ENCODE results near the gene TTC9.
"Not testable (repeated sequence)": the region's sequence is repeated elsewhere in the genome, so short reads cannot be mapped to it uniquely, and the experiment has no call there.

Gene TTC9

GRCh38 chr14:70697701-70698100, 56.0 kb downstream of the TTC9 start:
- Histone ChIP-seq H3K36me3 (no peaks in the 10 kb centered on the region), H3K27me3 (no peaks in the 10 kb centered on the region), H3K4me1 (no peaks in the 10 kb centered on the region), H3K9me3 (no peaks in the 10 kb centered on the region), H3K4me3 (ENCODE audit: low read depth, low read length) (no peak overlapping the region)
- no peak for TF ChIP-seq CTCF (IDR thresholded peaks at IDR 0.05; ENCODE audit: low read depth, low read length)
- DNase-seq: no peak

DNA sequence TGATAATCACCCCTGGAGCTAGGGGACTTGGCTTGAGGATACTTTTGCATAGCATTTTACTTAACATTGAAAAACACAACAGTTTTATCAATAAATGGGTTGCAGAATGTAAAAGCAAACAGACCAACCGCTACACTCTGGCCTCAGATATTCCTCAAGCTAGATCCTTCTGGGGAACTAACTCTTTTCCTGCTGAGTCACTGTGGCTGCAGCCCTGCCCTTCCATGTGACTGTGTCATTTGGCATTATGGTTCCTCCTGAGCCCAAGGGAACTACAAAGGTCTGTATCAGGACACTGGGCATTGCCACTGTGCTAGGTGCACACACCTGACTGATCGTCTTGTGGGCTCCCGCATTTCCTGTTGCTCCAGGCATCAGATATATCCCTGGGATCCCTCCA, 56.6 kb downstream of the TTC9 start:
- Histone ChIP-seq H3K9me3 (no peaks in the 10 kb centered on the region), H3K4me3 (ENCODE audit: low read depth, low read length) (no peak overlapping the region), H3K36me3 (no peaks in the 10 kb centered on the region), H3K27me3 (no peaks in the 10 kb centered on the region), H3K4me1 (no peaks in the 10 kb centered on the region)
- no peak for TF ChIP-seq CTCF (IDR thresholded peaks at IDR 0.05; ENCODE audit: low read depth, low read length)
- DNase-seq: no peak

DNA sequence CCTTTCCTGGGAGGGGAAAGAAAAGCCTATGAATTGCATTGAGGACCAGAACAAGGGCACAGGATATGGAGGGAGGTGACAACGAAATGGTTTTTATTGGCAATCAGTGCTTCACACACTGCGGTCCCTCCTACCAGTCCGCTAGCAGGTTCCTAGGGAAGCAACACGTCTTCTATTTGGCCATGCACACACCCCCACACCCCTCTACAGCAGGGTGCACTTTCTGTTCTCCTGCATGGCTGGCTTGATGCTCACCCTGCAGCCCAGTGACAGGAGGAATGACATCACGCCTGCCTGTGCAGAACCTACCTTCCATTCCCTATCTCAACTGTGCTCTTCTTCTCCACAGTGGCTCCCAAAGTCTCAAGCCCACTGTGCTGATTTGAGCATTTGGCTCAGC, 57.9 kb downstream of the TTC9 start:
- Histone ChIP-seq H3K27me3 (no peaks in the 10 kb centered on the region), H3K36me3 (no peaks in the 10 kb centered on the region), H3K4me1 (no peaks in the 10 kb centered on the region), H3K4me3 (ENCODE audit: low read depth, low read length) (no peak overlapping the region), H3K9me3 (no peaks in the 10 kb centered on the region)
- no peak for DNase-seq
- no peak for TF ChIP-seq CTCF (IDR thresholded peaks at IDR 0.05; ENCODE audit: low read depth, low read length)

DNA sequence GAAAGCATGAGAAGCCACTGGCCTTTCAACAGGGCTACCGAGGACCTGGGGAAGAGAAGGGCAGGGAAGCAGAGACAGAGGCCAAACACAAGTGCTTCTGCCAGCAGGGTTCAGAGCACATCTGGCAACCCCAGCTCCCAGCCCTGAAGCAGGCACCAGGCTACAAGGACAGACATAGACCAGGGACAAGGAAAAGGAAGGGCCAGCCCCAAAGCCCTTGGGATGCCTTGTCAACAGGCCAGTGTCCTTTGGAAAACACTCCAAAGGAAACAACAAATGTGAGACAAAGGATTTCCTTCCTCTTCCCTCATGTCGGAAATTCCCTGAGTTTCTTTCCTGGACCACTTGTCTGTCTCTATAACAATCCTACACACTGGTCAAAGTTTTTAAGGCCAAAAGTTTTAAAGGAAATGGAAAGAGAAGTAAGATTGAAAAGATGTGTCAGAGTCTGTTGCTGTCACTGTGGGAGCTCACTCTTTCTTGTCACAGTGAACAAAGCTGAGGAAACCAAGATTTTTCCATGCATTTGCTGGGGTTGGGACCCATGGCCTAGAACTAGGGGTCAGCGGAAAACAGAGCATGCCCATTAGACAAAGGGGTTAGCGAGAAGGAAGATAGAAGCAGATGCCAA, 59.4 kb downstream of the TTC9 start:
- TF ChIP-seq CTCF (IDR thresholded peaks at IDR 0.05; ENCODE audit: low read depth, low read length): no peak
- Histone ChIP-seq H3K36me3 (no peaks in the 10 kb centered on the region), H3K4me3 (ENCODE audit: low read depth, low read length) (no peak overlapping the region), H3K4me1 (no peaks in the 10 kb centered on the region), H3K27me3 (no peaks in the 10 kb centered on the region), H3K9me3 (no peaks in the 10 kb centered on the region)
- DNase-seq: no peak

DNA sequence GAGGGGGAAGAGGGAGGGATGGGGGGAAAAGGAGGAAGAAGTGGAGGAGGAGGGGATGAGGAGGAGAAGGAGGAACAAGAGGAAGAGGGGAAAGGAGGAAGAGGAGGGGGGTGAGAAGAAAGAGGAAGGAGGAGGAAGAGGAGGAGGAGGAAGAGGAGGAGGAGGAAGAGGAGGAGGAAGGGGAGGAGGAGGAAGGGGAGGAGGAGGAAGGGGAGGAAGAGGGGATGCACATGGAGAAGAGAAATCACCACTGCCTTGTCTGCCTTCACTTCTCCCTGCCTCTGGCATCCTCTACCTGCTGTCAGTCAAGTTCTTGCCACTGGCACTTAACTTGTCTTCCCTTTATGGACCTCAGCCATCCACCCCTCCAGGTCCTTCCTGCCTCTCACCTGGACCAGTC, 59.9 kb downstream of the TTC9 start:
- no peaks in the 10 kb centered on the region for H3K27me3 ChIP-seq
- H3K9me3 ChIP-seq: no peaks in the 10 kb centered on the region
- no peak for DNase-seq
- no peak for TF ChIP-seq CTCF (IDR thresholded peaks at IDR 0.05; ENCODE audit: low read depth, low read length)
- H3K4me1 ChIP-seq: no peaks in the 10 kb centered on the region
- H3K36me3 ChIP-seq: no peaks in the 10 kb centered on the region
- no peak overlapping the region for H3K4me3 ChIP-seq (ENCODE audit: low read depth, low read length)

DNA sequence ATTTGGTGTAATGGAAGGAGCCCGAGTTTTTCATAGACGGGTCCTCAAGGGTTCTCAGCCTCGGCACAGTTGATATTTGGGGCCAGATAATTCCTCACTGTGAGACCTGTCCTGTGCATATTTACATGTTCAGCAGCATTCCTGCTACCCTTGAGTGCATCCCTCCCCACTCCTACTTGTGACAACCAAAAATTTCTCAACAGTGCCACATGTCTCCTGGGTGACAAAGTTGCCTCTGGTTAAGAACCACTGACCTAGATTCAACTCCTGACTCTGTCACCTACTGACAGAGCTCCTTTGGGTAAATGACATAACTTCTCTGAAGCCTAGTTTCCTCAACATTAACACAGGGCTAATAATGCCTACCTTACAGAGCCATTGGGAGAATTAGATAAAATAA, 60.4 kb downstream of the TTC9 start:
- no peaks in the 10 kb centered on the region for H3K36me3 ChIP-seq
- no peak for TF ChIP-seq CTCF (IDR thresholded peaks at IDR 0.05; ENCODE audit: low read depth, low read length)
- no peaks in the 10 kb centered on the region for H3K9me3 ChIP-seq
- H3K27me3 ChIP-seq: no peaks in the 10 kb centered on the region
- H3K4me3 ChIP-seq (ENCODE audit: low read depth, low read length): no peak overlapping the region
- no peaks in the 10 kb centered on the region for H3K4me1 ChIP-seq
- DNase-seq: no peak

DNA sequence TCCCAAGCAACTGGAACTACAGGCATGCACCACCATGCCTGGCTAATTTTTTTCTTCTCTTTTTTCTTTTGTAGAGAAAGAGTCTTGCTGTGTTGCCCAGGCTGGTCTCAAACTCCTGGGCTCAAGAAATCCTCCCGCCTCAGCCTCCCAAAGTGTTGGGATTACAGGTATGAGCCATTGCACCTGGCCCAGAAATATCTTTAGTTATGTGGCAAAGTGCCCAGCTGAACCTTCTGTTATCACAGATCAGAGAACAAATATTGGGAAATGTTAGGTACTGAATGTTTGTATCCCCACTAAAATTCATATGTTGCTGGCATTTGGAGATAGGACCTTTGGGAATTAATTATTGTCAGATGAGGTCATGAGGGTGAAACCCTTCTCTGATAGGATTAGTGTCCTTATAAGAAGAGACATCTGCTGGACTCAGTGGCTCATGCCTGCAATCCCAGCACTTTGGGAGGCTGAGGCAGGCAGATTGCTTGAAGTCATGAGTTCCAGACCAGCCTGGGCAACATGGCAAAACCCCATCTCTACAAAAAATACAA, 62.0 kb downstream of the TTC9 start:
- H3K4me1 ChIP-seq; H3K27me3 ChIP-seq; H3K9me3 ChIP-seq; DNase-seq; H3K4me3 ChIP-seq (ENCODE audit: low read depth, low read length); H3K36me3 ChIP-seq: not testable (repeated sequence)
